Adipose tissue (tissue), 3 donors: Measurements from ENCODE around the gene MATN1. TPM values are rescaled to one million over a fixed set of nuclear protein-coding genes. Genes with fewer than 3 reads are reported as not detected.
"Not testable (repeated sequence)": the region's sequence is repeated elsewhere in the genome, so short reads cannot be mapped to it uniquely, and the experiment has no call there.

Experiments
- H3K27ac ChIP-seq: one replicate; pipeline ENCODE4 v1.5.1; 2013; ENCODE audit warnings: low read depth, low read length
- WGBS, 3 donors: extraction: QIAGEN DNeasy Blood & Tissue Kit; methylation state at CpG; one replicate each; pipeline ENCODE4 v1.1.7; 2013; 5-methylcytosine and 5-hydroxymethylcytosine counted together
- polyA plus RNA-seq, 3 donors: library from polyadenylated mRNA; stranded (reverse); fragments of 200-250 nt; gene quantifications; one replicate each; pipeline ENCODE4 v1.2.3, GENCODE V29; 2013
- donor health status: healthy with polysubstance abuse.
- donor health status: Bipolar disorder and iron deficiency.
- donor health status: healthy.

The MATN1 gene
- under 1 TPM in 2 of 3 donors, not detected in 1; 0.09 to 0.21 TPM for polyA plus RNA-seq

GRCh38 chr1:30723331-30723755, at the start of gene MATN1:
Gene MATN1 (minus strand): TSS chr1:30723585. CDS start chr1:30723551, 34 bp downstream.
- no peak within 1 kb of the TSS for H3K27ac ChIP-seq
- 88 to 95% (median 91%) methylated on average over 10 to 14 of the region's 14 CpGs for WGBS, 3 donors

GRCh38 chr1:30771005-30771404, 47.6 kb upstream of the MATN1 start:
- 82 to 87% (median 83%) methylated on average over 6 of the region's 6 CpGs for WGBS, 3 donors
- no peak overlapping the region for H3K27ac ChIP-seq

- H3K27ac ChIP-seq = no peak overlapping the region
- WGBS, 3 donors = 62 to 89% (median 81%) methylated on average over 10 of the region's 10 CpGs
These were observed 46.8 kb upstream of the MATN1 start for GRCh38 chr1:30770150-30770549.

- WGBS, 3 donors = 58 to 83% (median 61%) methylated on average over 19 to 20 of the region's 20 CpGs
- H3K27ac ChIP-seq = no peak overlapping the region
These were observed 45.7 kb upstream of the MATN1 start for GRCh38 chr1:30768830-30769718.

- WGBS, 3 donors = 76 to 84% (median 82%) methylated on average over 9 of the region's 9 CpGs
- H3K27ac ChIP-seq = no peak overlapping the region
These were observed 44.9 kb upstream of the MATN1 start for GRCh38 chr1:30768159-30768829.

GRCh38 chr1:30766948-30767347, 43.6 kb upstream of the MATN1 start:
- 94% methylated on average over 8 of the region's 8 CpGs for WGBS, 3 donors
- H3K27ac ChIP-seq = not testable (repeated sequence)

GRCh38 chr1:30765556-30766434, 42.4 kb upstream of the MATN1 start:
- WGBS, 3 donors = 79 to 87% (median 83%) methylated on average over 15 of the region's 15 CpGs
- no peak overlapping the region for H3K27ac ChIP-seq

- WGBS, 3 donors = 89 to 90% (median 90%) methylated on average over 18 of the region's 18 CpGs
- no peak overlapping the region for H3K27ac ChIP-seq
These were observed 41.7 kb upstream of the MATN1 start for GRCh38 chr1:30764939-30765555.

GRCh38 chr1:30764396-30764795, 41.0 kb upstream of the MATN1 start:
- WGBS, 3 donors = 89 to 90% (median 90%) methylated on average over 5 of the region's 5 CpGs
- H3K27ac ChIP-seq = no peak overlapping the region

GRCh38 chr1:30763651-30764248, 40.4 kb upstream of the MATN1 start:
- WGBS, 3 donors = 64 to 78% (median 77%) methylated on average over 10 of the region's 10 CpGs
- H3K27ac ChIP-seq = no peak overlapping the region

GRCh38 chr1:30762930-30763650, 39.7 kb upstream of the MATN1 start:
- 78 to 93% (median 90%) methylated on average over 7 of the region's 7 CpGs for WGBS, 3 donors
- no peak overlapping the region for H3K27ac ChIP-seq

- WGBS, 3 donors = 68 to 79% (median 69%) methylated on average over 6 of the region's 6 CpGs
These were observed 39.0 kb upstream of the MATN1 start for GRCh38 chr1:30762152-30762929.

GRCh38 chr1:30761381-30762151, 38.2 kb upstream of the MATN1 start:
- WGBS, 3 donors = 38 to 58% (median 51%) methylated on average over 11 of the region's 11 CpGs
- no peak overlapping the region for H3K27ac ChIP-seq

More at GRCh38 chr1:30762152-30762929, 39.0 kb upstream of the MATN1 start:
- no peak overlapping the region for H3K27ac ChIP-seq

GRCh38 chr1:30760596-30761324, 37.4 kb upstream of the MATN1 start:
- 68 to 81% (median 69%) methylated on average over 18 of the region's 18 CpGs for WGBS, 3 donors

GRCh38 chr1:30759718-30760281, 36.4 kb upstream of the MATN1 start:
- WGBS, 3 donors = 70 to 88% (median 86%) methylated on average over 13 of the region's 13 CpGs
- H3K27ac ChIP-seq = no peak overlapping the region

More at GRCh38 chr1:30760596-30761324, 37.4 kb upstream of the MATN1 start:
- H3K27ac ChIP-seq = no peak overlapping the region
